ENCODE measurements around the gene CIZ1. TPM values are rescaled to one million over a fixed set of nuclear protein-coding genes. Genes with fewer than 3 reads are reported as not detected.

CIZ1 gene
- total and polyA plus RNA-seq, 9 of the 15 experiments (the other 6 are each of a cell fraction or from before 2014, with no cell fraction given), result 6.6 to 329 (median 87.8) TPM

- TF ChIP-seq ZNF507 (tag; conservative IDR thresholded peaks at IDR 0.05) (no peak), PHF20 (IDR thresholded peaks at IDR 0.05; ENCODE audit: partially characterized antibody) (no peak), ZBTB40 (IDR thresholded peaks at IDR 0.05) (no peak), ZBTB40 (CRISPR knock-in tag; IDR thresholded peaks at IDR 0.05) (no peak), SMARCC2 (IDR thresholded peaks at IDR 0.05; ENCODE audit: low read depth) (no peak), FOXO4 (CRISPR knock-in tag; IDR thresholded peaks at IDR 0.05) (no peak), CHD4 (IDR thresholded peaks at IDR 0.05; ENCODE audit: insufficient read depth, insufficient replicate concordance, low read depth, low read length, poor library complexity, severe bottlenecking) (peak; percentile 90), CREM (IDR thresholded peaks at IDR 0.05; ENCODE audit: low read depth) (no peak), PCBP1 (IDR thresholded peaks at IDR 0.05; ENCODE audit: low read depth, low read length, poor library complexity, severe bottlenecking) (no peak)
These were observed 22.6 kb upstream of the CIZ1 start (continued) for GRCh38 chr9:128213746-128214497.

All from K562 (cell line).